ENCODE measurements around the gene MPP2.
"Not testable (repeated sequence)": the region's sequence is repeated elsewhere in the genome, so short reads cannot be mapped to it uniquely, and the experiment has no call there.

The MPP2 gene

DNA sequence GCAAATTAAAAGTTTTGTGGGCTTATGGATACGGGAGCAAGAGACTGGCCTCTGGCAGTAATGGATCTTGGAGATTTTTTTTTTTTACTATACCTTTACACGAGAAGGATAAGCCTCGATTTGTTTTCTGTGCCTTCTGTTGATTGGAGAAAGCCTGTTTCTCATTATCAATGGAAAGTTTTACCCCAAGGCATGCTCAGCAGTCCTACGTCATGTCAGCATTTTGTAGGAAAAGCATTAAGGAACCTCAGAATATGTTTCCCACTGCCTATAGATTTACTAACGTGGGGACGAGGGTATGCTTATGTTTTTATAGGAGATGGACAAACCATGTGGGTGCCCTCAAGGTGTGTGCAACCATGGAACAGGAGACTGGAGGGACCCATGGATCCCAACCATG is 33.5 kb downstream of the MPP2 start:
- DNase-seq, result no peak

DNA sequence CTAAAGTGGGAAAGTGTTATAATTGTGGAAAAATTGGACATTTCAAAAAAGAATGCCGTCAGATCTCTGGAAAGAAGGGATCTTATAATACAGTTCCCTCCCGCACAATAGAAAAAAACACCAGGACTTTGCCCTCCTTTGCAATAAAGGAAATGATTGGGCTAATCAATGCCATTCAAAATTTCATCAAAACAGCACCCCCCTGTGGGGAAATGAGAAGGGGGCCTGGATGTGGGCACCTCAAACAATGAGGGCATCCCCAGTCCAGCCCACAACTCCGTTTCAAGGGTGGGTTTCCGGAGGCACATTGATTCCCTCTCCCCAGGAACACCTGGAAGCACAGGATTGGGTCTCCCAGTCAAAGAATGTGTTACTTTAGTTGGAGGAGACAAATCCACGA is 34.2 kb downstream of the MPP2 start:
- no peak for DNase-seq

DNA sequence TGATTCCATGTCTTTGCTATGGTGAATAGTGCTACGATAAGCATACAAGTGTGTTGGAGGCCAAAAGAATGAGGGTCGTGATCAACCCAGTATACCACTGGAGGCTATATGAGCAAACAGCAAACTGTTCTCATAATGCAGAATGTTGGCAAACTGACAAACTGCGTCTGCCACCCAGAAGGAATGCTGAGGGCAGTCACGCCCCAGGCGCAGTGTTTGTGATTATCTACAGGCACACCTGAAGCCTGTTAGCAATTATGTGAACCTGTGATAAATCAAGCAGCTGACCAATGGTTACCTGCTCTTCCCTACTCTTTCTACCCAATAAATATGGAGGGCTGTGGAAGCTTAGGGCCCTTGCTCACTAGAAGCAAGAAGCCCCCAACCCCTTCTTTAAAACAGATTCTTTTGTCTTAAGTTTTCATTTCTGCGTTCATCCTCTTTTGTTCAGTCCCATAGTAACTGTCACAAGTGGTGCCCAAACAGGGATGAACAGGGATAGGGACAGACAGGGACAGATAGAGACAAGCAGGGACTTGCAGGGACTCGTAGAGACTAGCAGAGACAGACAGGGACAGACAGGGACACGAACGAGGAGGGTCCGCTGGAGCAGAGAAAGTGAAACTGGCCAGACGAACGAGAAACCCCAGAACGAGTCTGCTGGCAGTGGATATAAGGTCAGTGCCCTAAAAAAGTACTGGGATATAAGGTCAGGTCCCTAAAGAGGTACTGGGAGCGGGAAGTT is 35.2 kb downstream of the MPP2 start:
- no peak for DNase-seq

DNA sequence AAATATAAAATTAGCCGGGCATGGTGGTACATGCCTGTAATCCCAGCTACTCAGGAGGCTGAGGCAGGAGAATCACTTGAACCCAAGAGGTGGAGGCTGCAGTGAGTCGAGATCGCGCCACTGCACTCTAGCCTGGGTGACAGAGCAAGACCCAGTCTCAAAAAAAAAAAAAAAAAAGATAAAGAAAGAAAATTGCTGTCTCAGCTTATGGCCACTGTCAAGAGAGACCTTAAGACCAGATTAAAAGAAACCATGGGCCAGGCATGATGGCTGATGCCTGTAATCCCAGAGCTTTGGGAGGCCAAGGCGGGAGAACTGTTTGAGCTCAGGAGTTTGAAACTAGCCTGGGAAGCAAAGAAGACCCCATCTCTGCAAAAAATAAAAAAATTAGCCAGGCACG is 38.3 kb downstream of the MPP2 start:
- not testable (repeated sequence) for DNase-seq

DNA sequence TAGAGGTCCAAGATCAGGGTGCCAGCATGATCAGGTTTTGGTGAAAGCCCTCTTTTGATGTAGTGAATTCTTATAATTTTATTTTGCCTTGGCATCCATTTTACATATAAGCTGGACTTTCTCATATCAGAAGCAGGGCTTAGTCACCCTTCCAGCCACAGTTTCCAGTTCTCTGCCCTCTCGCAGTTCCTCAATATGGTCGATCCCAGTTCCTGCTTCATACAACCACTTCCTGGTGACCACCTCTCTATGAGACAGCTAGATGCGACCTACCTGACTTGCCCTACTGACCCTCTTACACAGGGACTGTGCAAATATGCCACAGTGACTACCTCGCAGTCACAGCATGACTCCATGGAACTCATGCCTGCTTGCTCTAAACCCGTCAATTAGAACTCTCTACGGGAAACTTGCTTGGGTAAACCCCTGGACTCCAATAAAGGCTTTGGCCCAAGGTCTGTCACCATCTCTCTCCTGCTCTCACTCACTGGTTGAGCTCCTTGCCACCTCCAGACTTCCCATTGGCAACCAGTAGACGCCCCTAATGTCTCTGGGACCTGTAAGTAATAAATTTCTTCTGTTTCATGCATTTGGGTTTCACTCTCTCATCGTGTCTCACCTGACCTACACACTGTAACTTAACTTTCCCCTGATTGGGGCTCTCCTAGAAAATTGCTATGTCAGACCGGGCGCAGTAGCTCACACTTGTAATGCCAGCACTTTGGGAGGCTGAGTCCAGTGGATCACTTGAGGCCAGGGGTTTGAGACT is 38.9 kb downstream of the MPP2 start:
- DNase-seq, result no peak

DNA sequence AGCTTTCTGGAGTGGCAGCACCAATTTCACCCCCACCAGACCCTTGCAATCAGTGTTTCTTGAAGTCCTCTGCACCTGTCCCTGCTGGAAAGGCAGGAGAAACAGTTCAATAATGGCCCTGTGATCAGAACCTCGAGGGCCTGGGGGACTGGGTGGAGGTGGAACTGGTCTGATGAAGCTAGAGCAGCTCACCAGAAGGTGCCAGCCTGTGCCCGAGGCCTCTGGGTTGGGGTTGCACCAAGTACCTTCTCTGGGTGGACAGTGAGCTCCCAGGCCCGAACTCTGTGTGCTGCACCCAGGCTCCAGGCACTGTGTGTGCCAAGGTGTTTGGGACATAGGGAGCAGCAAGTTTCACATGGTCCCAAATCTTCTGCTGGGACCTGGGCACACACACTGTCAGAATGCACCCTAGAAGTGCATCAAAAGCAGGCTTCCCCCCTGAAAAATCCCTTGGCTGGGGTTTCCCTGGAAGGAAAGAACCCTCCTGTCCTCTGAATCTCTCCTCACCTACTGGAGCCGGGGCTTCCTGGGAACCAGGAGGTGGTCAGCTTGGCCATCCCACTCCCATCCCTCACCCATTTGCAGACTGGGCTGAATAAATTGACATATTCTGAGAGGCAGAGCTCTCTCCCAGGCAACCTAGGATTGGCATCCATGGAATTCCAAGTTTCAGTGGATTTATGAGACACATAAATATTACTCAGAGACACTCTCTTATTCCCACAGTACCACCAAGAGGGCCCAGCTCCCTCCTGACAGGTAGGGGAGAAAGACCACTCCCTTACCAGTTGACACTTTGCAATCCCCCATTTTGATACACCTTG is 43.0 kb downstream of the MPP2 start:
- no peak for DNase-seq

DNA sequence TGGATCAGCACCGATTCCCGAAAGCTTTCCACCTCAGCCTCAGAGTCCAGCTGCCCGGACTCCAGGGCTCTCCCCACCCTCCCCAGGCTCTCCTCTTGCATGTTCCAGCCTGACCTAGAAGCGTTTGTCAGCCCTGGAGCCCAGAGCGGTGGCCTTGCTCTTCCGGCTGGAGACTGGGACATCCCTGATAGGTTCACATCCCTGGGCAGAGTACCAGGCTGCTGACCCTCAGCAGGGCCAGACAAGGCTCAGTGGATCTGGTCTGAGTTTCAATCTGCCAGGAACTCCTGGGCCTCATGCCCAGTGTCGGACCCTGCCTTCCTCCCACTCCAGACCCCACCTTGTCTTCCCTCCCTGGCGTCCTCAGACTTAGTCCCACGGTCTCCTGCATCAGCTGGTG is 45.4 kb downstream of the MPP2 start:
- no peak for DNase-seq

DNA sequence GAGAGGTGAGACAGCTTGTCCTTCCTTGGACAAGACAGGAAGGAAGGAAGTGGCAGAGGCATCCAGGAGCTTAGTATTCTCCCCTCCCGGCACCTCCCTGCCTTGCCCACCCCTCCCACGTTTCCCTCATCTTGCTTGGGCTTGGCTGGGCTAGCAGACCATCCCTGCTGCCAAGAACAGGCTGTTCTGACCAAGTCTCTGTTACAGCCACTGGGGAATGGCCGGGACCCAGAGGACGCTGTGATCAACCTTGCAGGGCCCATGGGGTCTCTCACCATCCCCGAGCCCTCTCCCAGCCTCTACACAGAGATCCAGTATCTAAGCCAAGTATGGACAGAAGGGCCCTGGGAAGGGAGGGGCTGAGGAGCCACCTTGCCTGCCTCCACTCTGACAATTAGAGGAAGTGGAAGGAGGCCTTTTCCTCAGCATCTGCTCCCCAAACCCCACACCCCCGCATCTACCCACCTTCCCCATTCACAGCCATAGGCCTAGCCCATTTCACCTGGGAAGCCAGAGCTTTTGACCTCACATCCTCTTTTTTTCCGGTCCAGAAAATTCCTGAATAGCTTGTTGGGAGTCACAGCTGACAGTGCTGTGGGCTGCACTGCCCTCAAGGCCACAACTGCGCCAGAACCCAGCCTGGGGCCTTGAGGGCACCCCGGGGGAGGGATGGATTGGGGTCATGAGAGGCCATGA is 46.3 kb downstream of the MPP2 start:
- DNase-seq, result no peak

DNA sequence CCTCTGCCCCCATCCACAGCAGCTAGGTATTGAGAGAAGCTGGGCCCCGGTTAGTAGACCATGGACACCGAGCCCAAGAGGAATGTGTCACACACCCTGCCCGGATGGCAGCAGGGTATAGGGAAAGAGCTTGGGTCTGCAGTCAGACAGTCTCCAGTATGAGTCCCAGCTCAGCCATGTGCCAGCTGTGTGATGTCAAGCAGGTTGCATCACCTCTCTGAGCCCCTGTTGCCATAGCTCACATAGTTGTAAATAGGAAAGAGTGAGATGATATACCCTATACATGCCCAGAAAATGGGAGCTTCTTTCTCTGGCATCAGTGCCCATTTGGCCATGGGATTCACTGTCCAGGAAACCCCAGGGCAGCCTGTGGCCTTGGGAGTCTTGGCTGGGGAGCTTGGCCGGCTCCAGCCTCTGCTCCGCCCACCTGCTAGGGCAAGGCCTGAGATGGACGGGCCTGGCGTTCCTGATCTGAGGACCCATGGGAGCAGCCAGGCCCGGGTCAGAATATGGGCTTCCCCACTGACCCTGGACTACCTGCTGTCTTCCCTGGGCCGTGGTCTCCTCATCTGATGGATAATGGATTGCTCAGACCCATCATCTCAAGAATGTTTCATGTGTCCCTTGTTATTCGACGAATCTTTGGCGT is 47.1 kb downstream of the MPP2 start:
- DNase-seq, result no peak

DNA sequence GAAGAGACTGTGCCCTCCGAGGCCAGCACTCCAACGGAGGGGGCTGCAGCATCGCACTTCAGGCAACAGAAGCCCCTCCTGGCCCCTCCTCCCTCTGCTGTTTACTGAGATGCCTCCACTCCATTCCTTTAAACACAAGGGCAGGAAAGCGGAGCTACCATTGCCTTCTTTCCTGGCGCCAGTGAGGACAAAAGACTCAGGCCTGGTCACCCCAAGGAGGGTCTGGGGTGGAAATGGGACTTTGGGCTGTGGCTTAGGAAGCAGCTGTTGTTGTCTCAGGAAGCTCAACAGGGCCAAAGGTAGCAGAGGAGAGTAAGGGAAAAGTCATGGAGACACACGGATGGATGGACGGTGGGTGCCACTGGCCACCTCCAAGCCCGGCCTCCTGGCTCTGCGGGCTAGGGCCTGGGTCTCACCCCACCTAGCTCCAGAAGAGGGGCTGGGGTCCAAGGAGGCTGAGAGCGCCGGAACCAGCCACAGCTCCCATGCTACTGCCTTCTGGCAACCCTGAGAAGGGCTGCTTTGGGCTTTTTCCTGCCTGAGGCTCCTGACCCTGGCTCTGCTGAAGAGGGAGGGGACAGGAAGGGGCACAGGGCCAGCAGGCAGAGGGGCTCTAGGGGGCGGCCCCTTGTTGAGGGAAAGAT is 49.3 kb downstream of the MPP2 start:
- DNase-seq, result no peak

DNA sequence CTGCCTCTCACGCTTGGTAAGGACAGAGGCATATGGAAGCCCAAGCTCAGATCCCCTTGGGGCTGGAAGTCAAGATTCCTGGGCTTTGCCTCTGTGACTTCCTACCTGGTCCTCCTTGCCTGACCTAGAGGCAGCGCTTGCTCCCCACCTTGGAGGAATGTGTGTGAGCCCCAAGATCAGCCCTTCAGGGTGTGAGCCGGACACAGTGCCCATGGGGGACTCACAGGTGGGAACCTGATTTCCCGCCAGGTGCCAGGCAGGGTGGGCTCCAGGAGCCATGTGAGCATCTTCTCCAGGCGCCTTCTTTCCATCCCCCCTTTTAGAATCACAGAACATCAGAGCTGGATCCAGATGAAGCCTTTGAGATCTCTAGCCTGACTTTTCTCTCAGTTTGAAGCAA is 50.2 kb downstream of the MPP2 start:
- DNase-seq, result no peak

DNA sequence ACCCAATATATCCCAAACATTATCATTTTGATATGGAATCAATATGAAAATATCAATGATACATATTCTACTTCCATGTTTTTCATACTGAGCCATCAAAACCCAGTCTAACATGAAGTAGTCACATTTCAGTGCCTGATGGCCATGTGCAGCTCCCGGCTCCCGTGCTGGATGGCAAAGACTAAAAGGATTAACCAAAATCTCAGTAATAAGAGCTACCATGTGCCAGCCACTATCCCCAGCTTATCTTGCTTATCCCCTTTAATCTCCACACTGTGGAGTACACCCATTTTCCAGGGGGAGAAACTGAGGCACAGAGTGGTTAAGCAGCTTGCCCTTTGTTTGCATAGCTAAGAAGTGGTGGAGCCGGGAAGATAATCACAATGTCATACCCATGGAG is 51.2 kb downstream of the MPP2 start:
- DNase-seq, result no peak

DNA sequence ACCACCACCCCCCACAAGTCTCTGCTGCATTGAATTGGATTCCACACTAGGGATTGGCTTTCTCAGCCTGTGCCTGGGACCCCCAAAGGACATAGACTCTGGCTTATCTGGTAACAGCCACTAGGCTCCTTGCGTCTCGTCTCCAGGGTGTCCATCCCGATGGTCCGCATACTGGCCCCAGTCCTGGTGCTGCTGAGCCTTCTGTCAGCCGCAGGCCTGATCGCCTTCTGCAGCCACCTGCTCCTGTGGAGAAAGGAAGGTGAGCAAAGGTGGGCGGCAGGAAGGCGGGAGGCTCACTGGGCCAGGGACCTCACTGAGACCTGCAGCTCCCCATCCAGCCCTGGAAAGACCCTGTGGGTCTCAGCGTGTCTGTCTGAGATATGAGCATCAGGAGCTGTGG is 52.3 kb downstream of the MPP2 start:
- DNase-seq, result no peak

DNA sequence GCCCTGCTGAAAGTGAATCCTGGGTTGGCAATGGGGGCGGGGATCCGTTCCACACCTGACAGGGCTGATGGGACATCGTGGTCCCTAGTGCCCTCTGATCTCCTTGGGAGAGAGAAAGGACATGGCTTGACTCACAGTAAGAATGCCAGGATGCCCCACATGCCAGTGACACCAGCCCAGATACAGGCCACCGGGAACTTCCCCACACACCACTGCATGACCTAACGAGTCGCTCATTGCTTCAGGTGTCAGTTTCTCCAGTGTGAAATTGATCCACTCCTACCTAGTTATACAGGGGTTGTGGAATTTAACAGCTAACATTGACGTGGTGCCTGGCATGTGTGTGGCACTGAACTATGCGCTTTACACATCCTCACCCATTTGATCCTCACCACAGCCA is 52.8 kb downstream of the MPP2 start:
- no peak for DNase-seq

DNA sequence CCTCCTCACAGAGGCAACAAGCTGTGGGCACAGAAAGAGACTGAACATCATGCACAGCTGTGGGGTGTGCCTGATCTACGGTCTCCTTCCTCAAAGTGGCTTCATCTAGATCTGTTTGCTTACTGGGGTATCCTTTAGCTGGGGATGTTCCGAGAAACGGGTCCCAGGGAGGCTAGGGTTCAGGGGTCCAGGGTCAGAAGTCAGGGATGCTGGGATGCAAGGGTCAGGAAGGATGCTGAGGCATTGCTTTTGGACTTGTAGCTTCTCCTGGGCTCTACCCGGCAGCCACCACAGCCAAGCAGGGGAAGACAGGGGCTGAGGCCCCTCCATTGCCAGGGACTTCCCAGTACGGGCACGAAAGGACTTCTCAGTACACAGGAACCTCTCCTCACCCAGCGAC is 53.8 kb downstream of the MPP2 start:
- DNase-seq, result no peak

DNA sequence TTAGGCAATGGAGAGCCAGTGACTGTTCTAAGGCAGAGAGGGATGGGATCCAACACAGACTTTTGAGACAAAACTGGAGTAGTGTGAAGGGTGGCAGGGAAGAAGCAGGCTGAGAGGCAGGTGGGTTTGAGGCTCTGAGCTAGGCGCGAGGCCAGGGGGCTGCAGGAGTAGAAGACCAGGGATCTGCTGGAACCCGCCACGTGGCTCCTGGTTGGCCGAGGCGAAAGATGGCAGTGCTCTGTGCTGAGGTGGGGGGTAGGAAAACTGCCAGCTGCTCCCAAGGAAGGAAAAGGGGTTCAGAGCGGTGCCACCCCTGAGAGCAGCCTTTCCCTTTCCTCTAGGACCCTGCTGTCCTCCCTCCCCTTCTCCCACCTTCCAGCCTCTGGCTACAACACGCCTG is 54.8 kb downstream of the MPP2 start:
- no peak for DNase-seq

DNA sequence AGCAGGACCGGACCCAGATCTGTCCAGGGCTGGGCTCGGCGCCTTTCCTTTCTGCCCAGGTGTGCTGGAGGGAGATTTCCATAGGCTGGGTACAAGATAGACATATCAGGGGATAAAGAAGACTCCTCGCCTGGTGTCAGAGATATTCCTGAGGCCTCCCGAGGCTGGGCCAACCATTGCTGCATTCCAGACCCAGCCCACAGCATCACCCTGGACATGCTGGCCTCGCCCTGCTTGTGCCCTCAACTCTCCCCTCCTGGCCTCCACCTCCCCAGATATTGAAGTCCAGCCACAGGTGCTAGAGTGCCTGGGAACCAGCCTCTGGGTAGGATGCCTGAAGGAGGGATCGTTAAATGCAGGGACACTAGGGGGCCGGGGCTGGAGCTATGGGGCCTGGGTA is 58.2 kb downstream of the MPP2 start:
- DNase-seq, result no peak

DNA sequence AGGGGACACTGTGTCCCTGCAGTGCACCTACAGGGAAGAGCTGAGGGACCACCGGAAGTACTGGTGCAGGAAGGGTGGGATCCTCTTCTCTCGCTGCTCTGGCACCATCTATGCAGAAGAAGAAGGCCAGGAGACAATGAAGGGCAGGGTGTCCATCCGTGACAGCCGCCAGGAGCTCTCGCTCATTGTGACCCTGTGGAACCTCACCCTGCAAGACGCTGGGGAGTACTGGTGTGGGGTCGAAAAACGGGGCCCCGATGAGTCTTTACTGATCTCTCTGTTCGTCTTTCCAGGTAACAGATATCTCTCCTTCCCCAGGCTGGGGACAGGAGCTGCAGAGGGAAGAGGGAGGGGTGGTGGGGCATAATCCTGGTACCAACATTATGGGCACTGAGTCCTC is 58.7 kb downstream of the MPP2 start:
- no peak for DNase-seq

DNA sequence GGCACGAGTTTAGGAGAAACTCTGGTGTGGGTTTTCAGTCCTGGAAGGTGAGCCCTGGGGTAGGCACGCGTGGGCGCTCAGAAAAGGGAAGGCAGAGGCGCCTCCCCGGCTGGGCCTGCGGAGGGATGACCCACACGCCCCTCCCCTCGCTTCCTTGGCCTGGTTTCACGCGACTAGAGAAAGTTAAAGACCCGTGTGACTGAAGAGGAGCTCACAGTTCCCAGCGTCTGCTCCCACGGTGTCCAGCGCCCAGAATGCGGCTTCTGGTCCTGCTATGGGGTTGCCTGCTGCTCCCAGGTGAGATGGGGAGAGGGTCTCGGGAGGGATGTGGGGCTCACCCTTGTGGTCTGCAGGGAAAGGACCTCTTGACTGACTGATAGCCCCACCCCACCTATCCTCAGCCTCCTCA is 60.4 kb downstream of the MPP2 start, which contains the start of gene CD300LG:
CD300LG (plus strand) TSS at position 214 of the 409 bp plus-strand sequence; CDS start at position 255, 41 bp downstream.
- DNase-seq, result no peak

DNA sequence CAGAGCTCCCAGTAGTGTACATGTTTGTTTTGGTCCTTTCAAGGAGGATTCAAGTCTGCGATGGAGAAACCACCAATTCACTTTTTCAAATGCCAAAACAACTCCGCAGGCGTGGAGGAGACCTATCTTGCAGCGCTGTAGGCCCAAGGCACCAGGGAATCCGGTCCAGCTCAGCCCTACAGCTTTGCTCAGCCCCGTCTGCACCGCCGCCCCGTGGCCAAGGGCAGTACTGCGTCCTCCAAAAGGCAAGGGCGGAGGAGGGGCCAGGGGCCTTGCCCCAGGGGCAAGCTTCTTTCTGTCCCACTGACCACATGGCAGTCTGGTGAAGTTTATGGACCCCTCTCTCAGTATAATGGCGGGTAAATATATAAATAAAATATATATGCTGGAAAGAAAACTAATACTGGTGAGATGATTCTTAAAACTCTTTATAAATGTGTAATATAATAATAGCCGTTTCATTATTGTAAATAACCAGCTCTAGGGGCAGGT is 61.1 kb downstream of the MPP2 start:
- peak in 1 of 2 experiments; percentile 54 for DNase-seq

DNA sequence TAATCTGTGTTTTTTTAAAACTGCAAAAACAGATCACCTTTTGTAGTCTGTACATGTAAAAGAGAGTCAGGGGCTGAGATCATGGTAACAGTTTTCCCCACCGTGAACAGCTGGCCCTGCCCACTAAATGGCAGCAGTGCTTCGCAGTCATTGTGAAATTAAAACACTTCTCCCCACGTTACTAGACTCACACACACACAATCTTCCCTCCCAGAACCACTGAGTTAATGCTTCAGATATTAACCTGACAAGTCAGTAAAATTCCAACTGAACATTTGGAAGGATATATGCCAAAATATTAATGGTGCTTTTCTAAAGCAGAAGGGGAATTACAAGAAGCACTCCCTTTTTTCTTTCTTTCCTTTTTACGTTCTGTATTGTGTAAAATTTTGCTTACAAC is 61.6 kb downstream of the MPP2 start:
- no peak for DNase-seq

DNA sequence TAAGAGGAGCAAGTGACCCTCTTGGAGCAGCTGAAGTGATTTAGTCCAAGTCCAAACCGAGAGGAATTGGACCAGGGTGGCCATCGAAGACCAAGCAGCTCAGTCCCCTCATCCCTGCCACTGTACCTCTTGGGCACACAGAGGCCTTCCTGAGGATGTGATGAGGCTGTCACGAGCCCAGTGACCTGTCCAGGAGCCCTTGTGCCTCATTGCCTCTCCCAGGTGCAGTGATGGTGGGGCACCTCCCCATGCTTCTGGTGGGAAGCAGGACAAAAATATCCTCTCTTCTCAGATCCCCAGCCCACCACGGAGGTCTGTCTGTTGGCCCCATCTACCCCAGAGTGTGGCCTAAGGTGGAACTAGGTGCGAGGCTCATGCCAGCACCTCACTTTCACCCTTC is 63.1 kb downstream of the MPP2 start:
- DNase-seq, result no peak

Measured in SW 1271 (cell line).